ENCODE measurements around the gene PKN3.

DNA sequence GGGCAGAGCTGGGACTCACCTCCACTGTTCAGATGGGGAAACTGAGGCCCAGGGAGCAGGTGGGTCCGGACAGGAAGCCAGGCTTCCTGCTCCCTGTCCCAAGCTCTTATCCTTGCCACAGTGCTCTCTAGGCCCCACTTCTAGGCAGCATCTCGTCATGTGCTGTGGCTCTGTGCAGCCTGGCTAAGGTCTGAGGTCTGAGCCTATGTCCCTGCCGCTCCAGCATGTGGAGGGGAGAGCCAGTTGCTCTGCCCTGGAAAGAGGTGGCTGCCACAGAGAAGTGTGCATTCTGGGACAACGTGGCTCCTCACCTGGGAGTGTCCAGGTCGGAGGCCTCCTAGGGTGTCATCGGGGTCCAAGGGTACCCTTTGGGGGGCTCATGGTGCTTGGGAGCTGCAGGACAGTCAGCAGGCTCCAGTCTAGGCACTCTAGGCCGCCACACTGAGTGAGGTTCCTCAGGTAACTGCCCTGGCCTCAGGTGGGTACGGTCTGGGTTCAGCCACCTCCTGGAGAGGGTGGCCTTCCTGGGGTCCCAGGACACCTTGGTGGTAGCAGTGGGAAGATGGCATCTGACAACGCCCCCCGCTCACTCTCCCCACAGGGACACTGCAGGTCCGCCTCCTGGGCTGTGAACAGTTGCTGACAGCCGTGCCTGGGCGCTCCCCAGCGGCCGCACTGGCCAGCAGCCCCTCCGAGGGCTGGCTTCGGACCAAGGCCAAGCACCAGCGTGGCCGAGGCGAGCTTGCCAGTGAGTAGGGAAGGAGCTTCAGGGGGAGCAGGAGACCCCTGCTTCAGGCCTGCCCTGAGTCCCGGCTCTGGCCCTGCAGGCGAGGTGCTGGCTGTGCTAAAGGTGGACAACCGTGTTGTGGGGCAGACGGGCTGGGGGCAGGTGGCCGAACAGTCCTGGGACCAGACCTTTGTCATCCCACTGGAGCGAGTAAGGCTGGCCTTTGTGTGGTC, 10.4 kb downstream of the PKN3 start:
- TF ChIP-seq, protein P1, sequence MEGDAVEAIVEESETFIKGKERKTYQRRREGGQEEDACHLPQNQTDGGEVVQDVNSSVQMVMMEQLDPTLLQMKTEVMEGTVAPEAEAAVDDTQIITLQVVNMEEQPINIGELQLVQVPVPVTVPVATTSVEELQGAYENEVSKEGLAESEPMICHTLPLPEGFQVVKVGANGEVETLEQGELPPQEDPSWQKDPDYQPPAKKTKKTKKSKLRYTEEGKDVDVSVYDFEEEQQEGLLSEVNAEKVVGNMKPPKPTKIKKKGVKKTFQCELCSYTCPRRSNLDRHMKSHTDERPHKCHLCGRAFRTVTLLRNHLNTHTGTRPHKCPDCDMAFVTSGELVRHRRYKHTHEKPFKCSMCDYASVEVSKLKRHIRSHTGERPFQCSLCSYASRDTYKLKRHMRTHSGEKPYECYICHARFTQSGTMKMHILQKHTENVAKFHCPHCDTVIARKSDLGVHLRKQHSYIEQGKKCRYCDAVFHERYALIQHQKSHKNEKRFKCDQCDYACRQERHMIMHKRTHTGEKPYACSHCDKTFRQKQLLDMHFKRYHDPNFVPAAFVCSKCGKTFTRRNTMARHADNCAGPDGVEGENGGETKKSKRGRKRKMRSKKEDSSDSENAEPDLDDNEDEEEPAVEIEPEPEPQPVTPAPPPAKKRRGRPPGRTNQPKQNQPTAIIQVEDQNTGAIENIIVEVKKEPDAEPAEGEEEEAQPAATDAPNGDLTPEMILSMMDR (IDR thresholded peaks at IDR 0.05; ENCODE audit: low read length), result no peak
- TF ChIP-seq EZH2 (optimal IDR thresholded peaks at IDR 0.05; ENCODE audit: low read depth, low read length), result no peak

Data from MM.1S (cell line).